Mucosa of stomach (tissue), 1 donor: Measurements from ENCODE around the gene ABHD15.

ENCODE experiments used
- H3K27me3 ChIP-seq: one replicate; pipeline ENCODE4 v1.7.0; 2013; ENCODE audit warnings: mild to moderate bottlenecking, low read length; ENCODE audit not compliant: control insufficient read depth, insufficient read depth
- H3K36me3 ChIP-seq: one replicate; pipeline ENCODE4 v1.7.0; 2013; ENCODE audit warnings: low read length; ENCODE audit not compliant: control insufficient read depth, insufficient read depth
- H3K4me1 ChIP-seq: one replicate; pipeline ENCODE4 v1.7.0; 2013; ENCODE audit warnings: mild to moderate bottlenecking, low read length; ENCODE audit not compliant: control insufficient read depth, insufficient read depth
- H3K4me3 ChIP-seq: one replicate; pipeline ENCODE4 v1.7.0; 2013; ENCODE audit warnings: low read length
- H3K9ac ChIP-seq: one replicate; pipeline ENCODE4 v1.7.0; 2013; ENCODE audit warnings: mild to moderate bottlenecking, low read length, moderate library complexity
- H3K9me3 ChIP-seq: one replicate; pipeline ENCODE4 v1.7.0; 2013; ENCODE audit warnings: mild to moderate bottlenecking, low read length, moderate library complexity; ENCODE audit not compliant: control insufficient read depth
- donor health status: Pancreatic carcinoma.

ABHD15 gene

DNA sequence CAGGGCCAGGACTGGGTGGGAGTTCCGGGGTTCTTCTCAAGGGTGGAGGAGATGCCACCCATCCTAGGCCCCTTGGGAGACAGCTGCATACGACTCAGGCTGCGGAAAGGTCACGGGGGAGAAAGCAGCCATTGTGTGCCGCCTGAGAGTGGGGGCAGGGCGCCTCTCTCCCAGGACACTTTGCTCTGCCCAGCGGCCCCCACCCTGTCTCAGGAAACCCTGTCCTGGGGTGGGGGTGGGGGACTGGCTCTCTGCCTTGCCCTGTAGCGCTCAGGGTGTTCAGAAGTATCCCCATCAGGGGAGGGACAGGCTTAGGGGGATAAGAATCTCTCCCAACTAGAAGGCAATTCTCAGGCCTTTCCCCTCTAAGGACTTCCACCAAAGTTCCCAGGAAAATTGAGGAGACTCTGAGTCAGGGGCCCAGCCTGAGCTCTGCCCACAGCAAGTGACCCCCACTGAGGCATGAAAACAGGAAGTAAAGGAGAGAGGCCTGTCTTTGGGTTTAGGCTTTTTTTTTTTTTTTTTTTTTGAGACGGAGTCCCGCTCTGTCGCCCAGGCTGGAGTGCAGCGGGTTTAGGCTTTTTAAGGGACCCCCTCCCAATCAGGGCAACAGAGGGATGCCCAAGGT lies 17.7 kb upstream of the ABHD15 start:
- Histone ChIP-seq H3K4me1 (peaks cover 30% of the 10 kb centered on the region), H3K9me3 (no peaks in the 10 kb centered on the region), H3K27me3 (no peaks in the 10 kb centered on the region), H3K4me3 (no peak overlapping the region), H3K9ac (no peak overlapping the region), H3K36me3 (no peaks in the 10 kb centered on the region)

DNA sequence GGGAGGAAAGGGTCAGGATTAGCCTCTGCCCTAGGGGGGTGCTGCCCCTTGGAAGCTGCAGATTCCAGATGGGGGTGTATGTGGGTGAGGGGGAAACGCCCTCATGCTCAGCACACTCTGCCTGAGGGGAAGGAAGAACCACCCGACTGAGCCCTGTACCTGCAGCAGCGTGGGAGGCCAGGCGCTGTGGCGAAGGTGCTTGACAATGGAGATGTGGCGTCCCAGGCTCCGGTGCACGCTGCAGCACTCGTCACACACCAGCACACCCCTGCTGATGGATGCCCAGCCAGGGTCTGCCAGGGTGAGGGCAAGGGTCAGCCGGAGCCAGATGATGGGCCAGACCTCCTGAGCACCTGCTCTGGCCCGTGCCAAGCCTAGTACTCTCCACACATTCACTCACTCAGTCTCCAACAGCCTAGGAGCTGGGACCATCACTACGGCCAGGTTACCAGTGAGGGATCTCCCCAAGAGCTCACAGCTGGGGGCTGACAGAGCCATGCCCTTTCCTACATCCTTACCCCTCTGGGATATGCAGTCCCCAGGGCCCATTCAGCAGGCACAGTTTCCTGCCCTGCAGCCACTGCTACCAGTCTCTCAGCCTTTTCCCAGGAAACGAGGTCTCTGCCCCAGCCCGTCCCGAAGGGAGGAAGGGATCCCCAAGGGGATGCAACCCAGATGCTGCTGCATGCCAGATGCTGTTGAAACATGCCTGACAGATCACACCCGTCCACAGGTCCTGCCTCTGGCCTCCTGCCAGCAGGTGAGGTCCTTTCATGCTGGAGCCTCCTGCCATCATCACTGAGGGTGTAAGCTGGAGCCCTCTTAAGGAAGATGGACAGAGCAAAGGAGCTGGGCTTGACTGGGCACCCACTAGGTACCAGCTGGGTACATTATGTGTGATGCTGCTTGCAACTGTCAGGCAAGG lies 16.7 kb upstream of the ABHD15 start:
- Histone ChIP-seq H3K36me3 (no peaks in the 10 kb centered on the region), H3K9ac (no peak overlapping the region), H3K4me3 (no peak overlapping the region), H3K9me3 (no peaks in the 10 kb centered on the region), H3K27me3 (no peaks in the 10 kb centered on the region), H3K4me1 (peaks cover 28% of the 10 kb centered on the region)

DNA sequence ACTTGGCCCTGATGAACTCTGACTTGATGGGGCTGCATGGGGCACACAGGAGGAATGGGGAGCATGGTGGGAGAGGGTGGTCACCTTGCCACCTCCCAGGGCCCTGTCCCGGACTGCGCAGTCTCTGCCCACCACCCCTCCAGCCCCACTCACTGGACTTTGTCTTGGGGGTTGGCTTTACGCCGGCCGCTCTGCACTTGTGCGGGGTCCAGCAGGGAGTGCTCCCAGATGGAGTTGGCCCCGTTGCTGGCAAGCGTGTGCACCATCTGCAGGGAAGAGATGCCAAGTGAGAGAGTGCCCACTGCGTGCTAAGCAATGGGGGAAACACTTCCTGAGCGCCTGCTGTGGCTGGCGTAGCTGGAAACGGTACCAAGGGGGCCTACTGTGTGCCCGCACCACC lies 15.9 kb upstream of the ABHD15 start:
- H3K9ac ChIP-seq = no peak overlapping the region
- H3K27me3 ChIP-seq = no peaks in the 10 kb centered on the region
- H3K4me3 ChIP-seq = no peak overlapping the region
- no peaks in the 10 kb centered on the region for H3K36me3 ChIP-seq
- H3K4me1 ChIP-seq = peaks cover 20% of the 10 kb centered on the region
- no peaks in the 10 kb centered on the region for H3K9me3 ChIP-seq

DNA sequence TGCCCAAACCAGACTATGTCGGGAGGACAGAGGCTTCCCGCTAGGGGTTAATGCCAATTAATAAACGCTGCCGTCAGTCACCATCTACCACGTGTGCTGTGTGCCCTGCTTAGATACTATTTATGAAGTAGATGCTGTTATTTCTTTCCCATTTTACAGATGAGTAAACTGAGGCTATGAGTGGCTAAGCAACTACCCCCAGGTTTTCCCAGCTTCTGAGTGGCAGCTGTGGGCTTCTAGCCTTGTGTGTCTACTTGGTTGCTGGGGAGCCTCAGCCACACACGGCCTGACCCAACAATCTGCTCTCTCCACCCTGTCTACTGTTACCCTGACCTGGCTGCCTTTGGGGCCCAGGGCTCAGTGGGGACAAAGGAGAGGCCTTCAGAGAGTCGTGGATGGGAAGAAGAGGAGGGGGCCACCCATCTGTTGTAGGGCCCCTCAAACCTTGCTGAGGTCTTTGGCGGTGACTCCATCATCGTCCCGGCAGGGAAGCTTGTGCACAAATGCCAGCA lies 15.5 kb upstream of the ABHD15 start:
- no peaks in the 10 kb centered on the region for H3K36me3 ChIP-seq
- no peak overlapping the region for H3K9ac ChIP-seq
- H3K4me1 ChIP-seq = peaks cover 16% of the 10 kb centered on the region
- no peaks in the 10 kb centered on the region for H3K9me3 ChIP-seq
- H3K27me3 ChIP-seq = no peaks in the 10 kb centered on the region
- no peak overlapping the region for H3K4me3 ChIP-seq

DNA sequence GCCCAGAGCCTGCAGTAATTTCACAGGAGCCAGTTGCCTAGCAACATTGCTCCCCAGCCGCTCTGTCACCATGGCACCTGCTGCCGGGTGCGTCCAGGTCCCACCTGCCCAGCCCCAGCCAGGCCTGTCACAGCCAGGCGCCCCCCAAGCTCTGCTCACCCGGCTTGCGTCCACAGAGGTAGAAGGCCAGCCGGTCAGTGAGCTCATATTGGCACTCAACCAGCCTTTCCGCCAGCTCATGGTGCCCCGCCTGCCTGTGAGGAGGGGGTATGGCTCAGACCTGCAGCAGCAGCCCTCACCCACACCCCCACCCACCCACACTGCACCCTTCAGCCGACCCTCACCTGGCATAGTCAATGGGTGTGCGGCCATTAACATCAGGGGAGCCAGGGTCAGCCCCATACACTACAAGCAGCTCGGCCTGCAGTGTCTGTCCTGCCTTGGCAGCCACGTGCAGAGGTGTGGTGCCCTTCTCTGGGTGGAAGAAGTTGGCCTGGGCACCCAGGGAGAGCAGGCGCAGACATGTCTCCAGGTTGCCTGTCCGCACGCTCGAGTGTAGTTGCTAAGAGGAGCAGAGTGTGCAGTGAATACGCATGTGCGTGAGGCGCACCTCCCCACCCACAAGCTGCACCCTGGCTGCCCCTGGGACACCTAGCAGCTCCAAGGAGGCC lies 14.9 kb upstream of the ABHD15 start:
- H3K4me1 ChIP-seq = peaks cover 11% of the 10 kb centered on the region
- H3K9me3 ChIP-seq = no peaks in the 10 kb centered on the region
- no peak overlapping the region for H3K9ac ChIP-seq
- H3K36me3 ChIP-seq = no peaks in the 10 kb centered on the region
- H3K4me3 ChIP-seq = no peak overlapping the region
- H3K27me3 ChIP-seq = no peaks in the 10 kb centered on the region

DNA sequence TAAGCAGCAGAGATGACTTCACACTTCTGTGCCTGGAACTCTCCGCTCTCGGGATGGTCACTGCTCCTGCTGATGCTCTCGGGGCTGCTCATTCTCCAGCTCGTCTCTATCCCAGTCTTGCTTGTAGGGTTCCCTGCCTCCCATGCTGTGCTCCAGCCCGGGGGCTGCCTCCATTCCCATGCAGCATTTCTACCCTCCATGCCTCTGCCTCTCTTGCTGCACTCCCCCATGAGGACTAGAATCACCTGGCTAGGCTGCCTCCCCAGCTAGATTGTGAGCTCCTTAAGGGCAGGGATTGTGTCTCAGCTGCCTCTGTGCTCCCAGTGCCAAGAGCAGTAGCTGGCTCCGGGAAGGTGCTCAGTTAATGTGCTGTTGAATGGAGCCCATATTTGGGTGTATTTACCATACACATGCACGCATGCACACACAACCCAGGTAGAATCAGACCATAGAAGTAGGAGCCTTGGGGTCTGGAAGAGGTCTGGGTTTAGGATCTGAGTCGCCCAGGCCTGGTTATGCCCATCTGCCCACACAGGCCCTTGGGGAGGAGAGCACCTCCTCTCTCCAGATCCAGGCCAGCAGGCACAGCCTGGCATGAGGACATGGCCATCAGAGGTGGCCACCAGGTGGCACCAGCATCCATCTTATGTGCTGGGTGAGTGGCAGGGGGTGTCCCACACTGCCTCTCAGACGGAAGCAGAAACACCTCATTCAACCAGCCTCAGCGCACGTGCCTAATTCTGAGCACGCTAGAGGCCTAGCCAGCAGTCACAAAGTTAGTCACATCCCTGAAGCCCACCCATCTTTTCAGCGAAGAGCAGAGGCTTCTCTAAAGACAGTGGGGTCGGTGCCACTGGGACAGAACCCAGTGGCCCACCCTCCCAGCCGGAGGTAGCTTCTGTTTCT lies 13.3 kb upstream of the ABHD15 start:
- Histone ChIP-seq H3K4me3 (no peak overlapping the region), H3K9ac (no peak overlapping the region), H3K36me3 (peaks cover 4% of the 10 kb centered on the region), H3K9me3 (no peaks in the 10 kb centered on the region), H3K27me3 (no peaks in the 10 kb centered on the region), H3K4me1 (peaks cover 12% of the 10 kb centered on the region)

DNA sequence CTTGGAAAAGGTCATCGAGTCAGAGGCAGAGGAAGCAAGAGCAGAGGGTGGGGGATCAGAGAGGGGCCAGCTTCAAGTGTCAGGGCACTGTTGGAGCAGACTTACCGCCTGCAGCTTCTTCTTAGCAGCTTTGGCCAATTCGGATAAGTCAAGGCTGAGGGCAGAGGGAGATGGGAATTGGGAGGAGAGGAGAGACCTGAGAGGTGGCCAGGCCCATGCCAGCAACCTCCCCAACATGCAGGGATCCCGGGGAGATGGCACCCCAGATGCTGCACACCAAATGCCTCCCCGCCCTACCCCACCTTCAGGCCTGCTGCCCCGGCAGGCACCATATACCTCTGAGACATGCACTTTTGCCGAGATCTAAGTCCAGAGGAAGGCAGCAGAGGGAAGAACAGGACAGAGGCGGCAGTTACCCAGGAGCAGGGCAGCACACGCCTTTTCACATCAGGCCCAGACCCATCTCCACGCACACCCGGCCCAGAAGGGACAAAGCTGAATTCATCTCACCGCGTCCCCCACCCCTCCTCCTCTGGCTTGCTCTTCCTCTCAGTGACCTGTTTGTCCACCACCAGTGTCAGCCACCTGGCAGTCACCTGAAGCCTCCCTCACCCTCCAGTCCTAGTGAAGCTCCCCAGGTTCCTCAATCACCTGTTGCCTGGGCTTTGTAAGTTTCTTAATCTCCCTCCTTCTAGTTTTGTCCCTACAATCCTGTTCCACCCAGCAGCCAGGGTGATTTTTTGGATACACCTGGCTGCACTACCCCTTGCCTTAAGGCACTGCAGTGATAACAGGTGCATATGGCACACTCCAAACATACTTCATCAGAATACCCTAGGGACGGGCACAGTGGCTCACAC lies 12.0 kb upstream of the ABHD15 start:
- Histone ChIP-seq H3K36me3 (peaks cover 4% of the 10 kb centered on the region), H3K9me3 (no peaks in the 10 kb centered on the region), H3K4me3 (no peak overlapping the region), H3K27me3 (no peaks in the 10 kb centered on the region), H3K4me1 (peaks cover 24% of the 10 kb centered on the region), H3K9ac (no peak overlapping the region)

DNA sequence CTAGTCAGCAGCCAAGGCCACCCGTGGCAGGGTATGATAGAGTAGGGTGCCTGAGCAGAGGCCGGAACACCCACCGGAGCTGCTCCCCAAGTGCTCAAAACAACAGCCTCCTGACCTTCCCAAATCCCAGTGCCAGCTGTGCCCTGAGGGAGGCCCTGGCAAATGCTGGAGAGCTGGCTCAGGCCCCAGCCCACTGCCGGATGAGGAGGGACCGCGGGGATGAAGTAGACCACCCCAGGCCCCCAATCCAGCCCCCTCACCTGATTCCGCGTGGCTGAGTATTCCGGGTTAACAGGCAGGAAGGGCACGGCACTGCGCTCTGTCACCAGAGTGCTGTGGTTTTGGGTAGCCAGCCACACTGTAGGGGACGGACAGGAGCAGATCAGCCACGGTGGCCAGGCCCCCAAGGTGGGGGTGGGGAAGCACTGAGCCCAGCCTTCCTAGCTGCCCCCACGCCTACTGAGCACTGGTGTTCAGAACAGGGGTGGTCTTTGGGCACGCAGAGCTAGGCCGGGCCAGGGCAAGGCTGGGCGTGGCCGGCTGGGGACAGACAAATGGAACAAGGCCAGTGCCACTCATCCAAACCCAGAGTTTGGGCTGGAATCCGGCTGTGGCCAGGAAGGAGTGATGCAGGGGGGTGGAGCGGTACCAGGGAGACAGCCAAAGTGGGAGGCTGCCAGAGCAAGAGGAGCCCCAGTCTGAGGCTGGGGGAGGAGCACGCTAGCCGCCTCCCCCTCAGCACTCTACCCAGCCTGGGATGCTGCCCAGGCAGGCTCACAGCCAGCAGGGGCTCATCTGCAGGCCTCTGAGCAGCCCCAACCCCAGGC lies 10.8 kb upstream of the ABHD15 start:
- Histone ChIP-seq H3K4me3 (no peak overlapping the region), H3K27me3 (no peaks in the 10 kb centered on the region), H3K4me1 (peaks cover 30% of the 10 kb centered on the region), H3K9me3 (no peaks in the 10 kb centered on the region), H3K36me3 (peaks cover 4% of the 10 kb centered on the region), H3K9ac (no peak overlapping the region)

DNA sequence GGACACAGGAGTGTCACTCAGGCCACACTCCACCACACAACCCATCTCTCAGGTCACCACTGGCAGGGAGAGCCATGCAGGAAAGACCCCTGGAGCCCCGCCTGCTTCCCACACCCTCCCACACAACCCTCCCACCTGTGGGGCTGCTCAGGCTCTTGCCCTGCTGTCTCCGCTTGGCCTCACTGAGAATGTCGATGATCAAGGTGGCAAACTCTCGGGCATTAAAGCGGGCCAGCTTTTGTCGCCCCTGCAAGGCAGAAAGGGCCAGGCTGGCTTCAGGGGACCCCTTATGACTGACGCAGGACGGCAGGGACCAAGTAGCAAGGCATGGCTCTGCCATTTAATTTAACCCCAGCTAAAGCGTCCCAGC lies 10.1 kb upstream of the ABHD15 start:
- Histone ChIP-seq H3K9me3 (no peaks in the 10 kb centered on the region), H3K9ac (no peak overlapping the region), H3K4me1 (peaks cover 33% of the 10 kb centered on the region), H3K36me3 (peaks cover 4% of the 10 kb centered on the region), H3K4me3 (no peak overlapping the region), H3K27me3 (no peaks in the 10 kb centered on the region)

DNA sequence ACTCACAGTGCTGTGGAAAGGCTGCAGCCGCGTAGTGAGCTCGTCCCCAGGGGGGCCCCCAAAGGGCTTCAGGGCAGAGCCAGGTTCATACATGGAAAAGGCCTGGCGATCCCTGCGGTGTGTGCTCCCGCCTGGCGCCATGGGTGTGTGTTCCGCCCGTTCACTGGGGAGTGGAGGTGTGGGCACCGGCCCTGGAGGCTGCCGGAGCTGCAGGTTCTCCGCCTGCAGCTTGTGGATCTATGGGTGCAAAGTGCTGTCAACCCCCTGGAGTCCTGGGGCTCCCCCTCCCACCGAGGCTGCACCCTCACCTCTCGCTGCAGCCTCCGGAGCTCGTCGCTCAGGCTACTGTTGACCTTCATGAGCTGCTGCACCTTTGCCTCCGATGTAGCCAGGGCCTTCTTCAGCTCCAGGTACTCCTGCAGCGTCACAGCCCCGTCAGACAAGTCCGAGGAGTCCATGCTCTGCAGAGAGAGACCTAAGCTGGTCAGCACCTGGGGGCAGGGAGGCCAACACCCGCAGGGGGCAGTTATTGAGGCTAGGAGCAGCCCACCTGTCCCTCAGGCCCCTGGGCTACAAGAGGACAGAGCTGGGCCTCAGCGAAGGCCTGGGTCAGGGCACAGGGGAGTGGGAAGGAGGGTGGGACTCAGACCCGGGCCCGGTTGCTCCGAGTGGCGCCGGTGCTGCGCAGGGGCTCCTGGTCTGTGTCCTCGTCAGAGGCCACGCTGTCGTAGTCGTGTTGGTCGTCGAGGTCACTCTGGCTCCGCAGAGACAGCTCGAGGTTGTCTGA lies 9.6 kb upstream of the ABHD15 start:
- Histone ChIP-seq H3K4me1 (peaks cover 39% of the 10 kb centered on the region), H3K9ac (no peak overlapping the region), H3K27me3 (no peaks in the 10 kb centered on the region), H3K9me3 (no peaks in the 10 kb centered on the region), H3K36me3 (peaks cover 4% of the 10 kb centered on the region), H3K4me3 (no peak overlapping the region)
